HG03175 (cell line): ENCODE data around the gene GPT2.
"Not testable (repeated sequence)": the region's sequence is repeated elsewhere in the genome, so short reads cannot be mapped to it uniquely, and the experiment has no call there.

Experiments used
- ATAC-seq: cut with Tn5 transposase; IDR thresholded peaks from one replicate; pipeline ENCODE4 v1.9.1; 2021; ENCODE audit warnings: mild to moderate bottlenecking, moderate library complexity; ENCODE audit not compliant: unreplicated experiment

GPT2 gene

DNA sequence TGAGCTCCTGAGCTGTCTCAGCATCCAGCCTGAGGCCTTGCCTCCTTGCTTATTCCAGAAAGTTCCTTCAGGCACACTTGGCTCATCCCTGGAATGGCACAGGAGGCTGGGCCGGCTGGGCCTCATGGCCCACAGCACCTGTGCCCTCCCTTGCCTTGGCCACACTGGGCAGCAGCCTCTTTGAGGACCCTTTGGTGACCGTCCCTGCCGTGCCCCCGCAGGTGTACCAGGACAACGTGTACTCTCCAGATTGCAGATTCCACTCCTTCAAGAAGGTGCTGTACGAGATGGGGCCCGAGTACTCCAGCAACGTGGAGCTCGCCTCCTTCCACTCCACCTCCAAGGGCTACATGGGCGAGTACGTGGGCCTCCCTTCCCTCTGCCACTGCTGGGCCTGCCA lies 34.2 kb downstream of the GPT2 start:
- ATAC-seq = no peak

DNA sequence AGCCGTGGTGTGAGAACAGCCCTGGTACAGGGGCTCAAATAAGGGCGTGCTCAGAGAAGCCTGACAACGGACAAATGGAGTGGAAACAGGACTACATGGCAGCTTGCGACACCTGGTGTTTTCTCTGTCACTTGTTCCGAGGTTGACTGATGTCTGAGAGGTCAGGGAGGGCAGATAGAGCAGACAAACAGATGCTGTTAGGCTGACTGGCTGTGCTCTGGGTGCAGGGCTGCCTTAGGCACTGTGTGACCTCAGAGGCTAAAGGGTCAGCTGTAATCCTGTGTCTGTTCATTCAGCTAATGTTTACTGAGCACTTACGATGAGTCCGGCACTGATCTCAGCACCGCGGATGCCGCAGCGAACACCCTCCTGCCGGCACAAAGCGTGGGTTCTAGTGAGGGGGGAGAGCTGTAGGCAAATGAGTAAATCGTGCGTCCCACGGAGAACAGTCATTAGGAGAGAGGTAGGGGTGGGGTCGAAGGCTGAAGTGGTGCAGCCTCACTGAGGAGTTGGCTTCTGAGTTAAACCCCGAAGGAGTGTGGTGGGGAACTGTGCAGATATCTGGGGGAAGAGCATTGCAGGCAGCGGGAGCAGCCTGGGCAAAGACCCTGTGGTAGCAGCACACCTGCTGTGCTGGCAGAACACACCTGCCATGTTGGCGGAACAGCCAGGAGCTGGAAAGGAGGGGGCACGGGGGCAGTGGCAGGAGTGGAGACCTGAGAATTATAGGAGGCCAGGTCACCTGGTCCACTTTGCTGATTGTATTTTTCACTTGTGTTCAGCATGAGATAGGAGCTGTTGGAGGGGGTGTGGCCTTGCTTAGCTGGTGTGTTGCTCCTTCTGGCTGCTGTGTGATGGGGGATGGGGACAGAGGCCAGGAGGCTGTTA lies 35.0 kb downstream of the GPT2 start:
- ATAC-seq = peak; percentile 92

DNA sequence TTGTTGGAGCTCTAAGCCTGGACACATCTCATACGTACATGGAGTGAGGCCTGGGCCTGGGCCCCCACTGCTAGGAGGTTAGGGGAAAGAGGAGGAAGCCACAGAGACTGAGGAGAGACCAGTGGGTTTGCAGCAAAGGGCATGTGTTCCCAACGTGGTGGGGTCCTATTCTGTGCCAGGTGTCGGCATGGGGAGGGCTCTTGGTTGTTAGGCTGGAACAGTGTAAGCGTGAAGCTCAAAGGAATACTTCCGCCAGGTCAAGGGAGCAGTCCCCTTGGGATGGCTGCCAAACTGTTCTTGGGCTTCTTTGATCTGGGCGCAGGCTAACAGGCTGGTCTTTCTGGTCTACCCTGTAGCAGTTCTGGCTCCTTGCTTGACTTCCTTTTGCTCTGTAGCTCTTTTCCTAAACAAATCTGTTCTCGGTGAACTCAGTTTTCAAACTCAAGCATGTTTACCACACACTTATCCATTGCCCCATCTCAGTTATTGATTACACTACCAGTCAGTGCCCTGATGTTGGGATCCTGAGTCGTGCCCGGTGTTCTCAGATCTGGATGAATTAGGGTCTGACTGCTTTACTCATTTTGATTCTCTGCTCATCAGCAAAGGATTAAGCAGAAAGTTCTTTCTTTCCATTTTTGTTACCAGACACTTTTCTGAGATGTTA lies 36.4 kb downstream of the GPT2 start:
- ATAC-seq = no peak

DNA sequence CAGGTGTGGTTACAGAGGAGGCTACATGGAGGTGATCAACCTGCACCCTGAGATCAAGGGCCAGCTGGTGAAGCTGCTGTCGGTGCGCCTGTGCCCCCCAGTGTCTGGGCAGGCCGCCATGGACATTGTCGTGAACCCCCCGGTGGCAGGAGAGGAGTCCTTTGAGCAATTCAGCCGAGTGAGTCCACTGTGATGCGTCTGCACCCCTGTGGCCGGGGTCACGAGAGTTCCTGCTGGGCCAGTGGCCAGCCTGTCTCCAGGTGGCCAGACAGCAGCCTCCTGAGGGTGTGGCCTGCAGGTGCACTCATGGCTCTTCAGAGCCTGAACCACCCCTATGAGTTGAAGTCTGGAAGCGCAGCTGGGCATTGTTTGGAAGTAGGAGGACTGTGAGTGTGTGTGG lies 38.1 kb downstream of the GPT2 start:
- no peak for ATAC-seq

DNA sequence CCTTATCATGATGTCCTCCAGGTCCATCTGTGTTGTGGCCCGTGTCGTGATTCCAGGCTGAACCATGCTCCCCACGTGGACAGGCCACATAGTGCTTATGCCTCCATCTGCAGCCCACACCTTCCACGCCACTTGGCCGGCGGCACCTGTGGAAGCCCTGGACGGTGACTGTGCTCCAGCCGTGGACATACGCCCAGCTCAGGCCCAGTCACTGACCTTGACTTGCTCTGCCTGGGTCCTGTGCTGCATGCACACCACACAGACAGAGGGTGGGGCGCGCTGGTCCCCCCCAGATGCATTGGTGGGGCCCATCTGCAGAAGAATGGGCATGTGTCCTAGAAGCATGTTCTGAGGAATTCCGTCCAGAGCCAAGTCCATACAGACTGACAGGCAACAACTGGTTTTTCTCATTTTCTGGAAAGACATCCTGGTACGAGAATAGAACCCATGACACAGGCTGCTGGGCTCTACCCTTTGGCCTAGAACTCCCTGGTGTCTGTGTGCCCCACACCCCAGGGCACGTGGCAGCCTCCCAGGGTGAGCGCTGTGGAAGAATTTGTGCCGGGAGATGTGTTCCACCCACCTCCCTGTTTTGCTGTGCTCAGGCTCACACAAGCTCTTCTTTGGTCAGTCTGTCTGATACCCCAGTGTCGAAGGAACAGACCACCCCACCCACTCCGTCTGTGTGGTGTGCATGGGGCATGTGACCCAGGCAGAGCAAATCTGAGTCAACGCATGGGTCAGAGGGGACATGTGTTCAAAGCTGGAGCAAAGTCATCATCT lies 39.5 kb downstream of the GPT2 start:
- ATAC-seq = no peak

DNA sequence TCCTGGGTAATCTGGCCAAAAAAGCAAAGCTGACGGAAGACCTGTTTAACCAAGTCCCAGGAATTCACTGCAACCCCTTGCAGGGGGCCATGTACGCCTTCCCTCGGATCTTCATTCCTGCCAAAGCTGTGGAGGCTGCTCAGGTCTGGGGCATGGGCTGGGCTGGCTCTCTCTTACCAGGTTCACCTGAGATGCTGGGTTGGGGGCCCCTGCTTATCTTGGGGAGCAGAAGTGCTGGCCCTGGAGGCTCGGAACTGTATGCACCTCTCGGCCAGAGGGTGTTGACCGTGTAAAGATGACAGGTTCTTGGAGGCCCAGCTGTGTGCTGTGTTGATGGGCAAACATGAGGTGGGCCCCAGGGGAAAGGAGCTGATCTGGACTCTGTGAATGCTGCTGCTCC lies 40.2 kb downstream of the GPT2 start:
- no peak for ATAC-seq

DNA sequence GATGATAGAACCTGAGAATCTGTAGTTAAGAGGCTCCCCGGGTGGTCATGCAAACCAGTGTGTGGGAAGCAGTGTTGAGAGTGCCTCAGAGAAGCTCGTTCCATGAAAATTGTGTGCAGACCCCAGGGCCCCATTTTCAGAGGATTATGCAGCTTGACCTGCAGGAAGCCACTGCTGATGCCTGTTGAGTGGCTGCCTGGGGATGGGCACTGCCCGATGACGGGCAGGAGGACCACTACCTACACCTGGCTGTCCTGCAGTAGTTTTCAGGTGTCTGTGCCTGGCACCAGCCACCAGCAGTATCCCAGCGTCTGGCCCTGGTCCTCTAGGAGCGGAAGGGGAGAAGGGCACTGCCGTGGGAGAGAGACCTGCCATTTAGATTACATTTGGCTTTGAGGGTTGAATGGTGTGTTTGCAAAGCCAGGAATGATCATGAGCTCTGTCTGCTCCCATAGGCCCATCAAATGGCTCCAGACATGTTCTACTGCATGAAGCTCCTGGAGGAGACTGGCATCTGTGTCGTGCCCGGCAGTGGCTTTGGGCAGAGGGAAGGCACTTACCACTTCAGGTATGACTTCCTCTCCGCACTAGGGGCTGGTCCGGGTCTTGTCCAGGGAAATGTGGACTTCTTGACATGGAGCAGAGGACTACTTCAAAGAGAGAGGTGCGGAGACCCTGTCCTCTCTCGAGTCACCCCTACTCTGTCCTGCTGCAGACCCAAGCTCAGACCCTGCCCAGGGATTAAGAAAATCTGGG lies 42.5 kb downstream of the GPT2 start:
- ATAC-seq = no peak

DNA sequence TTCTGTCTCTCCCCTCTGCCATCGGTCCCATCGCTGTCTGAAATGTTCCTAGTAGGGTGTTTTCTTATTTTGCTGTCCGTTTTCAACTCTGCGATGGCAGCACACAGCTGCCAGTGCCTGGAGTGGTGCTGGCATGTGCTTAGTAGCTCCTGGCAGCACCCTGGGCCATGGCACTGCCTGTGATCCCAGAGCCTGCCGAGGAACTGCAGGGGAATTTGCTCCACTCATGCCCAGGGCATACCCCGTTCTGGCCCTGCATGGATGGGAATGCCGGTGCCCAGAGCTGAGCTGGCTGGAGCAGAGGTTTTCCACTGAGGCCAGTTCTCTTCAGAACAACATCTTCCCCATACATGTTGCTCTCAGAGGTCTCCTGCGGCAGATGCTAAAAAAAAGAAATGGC lies 43.1 kb downstream of the GPT2 start:
- no peak for ATAC-seq

DNA sequence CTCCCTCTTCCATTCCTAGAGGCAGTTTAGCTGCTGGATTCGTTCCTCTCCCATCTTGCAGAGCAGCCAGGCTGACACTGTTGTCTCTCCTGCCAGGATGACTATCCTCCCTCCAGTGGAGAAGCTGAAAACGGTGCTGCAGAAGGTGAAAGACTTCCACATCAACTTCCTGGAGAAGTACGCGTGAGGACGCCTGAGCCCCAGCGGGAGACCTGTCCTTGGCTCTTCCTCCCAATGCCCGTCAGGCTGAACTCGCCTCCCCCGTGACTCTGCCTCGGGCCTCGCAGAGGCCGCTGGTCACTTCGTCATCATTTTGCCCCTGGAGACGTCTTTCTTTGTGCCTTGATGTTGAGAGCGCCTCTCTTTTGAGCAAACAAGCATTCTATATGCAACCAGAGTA lies 44.6 kb downstream of the GPT2 start:
- no peak for ATAC-seq

DNA sequence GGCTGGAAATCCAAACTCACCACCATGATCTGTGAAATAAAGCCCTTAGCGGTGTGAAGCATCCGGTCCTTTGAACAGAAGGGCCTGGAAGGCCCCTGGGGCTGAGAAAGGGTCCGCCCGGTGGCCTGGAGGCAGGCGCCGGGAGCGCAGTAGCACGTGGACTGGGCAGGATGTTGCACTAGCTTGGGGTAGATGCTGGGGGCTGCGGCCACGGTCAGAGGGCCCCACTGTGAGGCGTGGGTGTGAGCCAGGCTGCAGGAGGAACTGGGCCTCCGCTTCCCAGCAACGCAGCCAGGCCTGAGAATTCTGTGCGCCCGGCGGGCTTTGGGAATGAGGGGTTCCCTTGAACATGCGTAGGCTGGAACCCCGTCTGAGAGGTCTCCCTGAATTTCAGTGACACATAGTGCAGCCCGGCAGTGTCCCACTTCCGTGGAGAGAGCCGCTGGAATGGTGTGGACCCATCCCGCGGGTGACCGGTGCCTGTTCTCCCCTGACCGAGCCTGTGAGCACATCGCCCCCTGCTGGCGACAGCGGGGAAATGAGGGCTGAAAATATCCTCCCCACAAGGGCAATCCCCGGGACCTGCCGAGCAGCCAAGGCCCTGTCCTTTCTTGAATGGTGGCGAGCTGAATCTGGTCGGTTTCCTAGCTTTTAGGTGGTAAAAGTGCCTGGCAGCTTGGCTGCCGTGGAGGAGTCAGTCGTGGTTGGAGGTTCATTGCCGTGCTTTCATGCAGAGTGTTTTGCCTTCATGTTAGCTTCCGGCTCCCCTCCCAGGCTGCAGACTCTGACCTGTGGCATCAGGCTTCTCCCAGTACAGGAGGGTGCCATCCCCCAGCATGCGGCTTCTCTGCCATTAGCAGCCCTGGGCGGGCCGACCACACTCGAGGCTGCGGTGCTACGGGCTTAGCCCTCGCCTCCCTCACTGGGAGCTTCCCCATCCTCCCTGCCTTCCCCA lies 45.5 kb downstream of the GPT2 start:
- peak; percentile 77 for ATAC-seq

DNA sequence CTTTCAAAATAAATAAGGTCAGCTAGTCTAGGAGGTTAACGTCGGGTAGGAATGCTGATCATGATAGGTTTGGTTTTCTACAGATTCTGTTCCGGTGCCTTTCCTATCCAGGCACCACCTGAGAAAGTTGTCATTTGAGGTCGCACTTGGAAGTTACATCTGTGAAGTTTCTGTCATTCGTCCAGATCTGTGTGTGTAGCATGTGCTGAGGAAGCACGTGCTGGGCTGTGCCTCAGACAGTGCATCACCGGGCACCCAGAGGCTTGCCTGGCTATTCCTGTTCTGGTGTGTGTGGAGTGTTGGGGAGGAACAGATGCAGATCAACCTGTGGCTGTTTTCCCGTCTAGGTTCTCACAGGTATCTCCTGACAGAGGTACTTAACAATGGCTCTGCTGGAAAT lies 46.7 kb downstream of the GPT2 start:
- ATAC-seq = no peak

DNA sequence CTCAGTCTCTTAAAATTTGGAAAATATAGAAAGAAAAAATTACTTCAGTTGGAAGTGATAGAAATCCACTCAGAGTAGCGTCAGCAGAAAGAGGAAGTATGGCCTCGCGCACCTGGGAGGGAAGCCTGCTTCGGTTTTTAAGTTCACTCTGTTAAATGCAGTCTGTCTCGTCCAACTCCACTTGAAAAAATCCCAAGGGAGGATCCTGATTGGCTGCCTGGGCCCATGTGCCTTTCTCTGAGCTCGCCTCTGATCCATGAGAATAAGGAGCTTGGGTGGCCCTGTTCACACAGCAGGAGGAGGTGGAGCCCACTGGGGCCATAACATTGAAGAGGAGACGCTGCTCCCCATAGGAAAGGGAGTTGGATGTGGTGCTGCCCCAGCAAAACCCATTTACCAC lies 48.6 kb downstream of the GPT2 start:
- ATAC-seq = no peak

DNA sequence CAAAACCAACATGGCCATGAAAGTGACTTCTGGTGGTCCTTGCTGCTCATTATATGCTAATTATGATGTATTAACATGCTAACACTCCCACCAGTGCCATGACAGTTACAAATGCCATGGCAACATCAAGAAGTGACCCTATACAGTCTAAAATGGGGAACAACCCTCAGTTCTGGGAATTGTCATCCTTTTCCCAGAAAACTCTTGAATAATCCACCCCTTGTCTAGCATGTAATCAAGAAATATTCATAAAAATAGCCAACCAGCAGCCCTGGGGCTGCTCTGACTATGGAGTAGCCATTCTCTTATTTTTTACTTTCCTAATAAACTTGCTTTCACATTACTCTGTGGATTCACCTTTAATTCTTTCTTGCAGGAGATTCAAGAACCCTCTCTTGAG lies 53.4 kb downstream of the GPT2 start:
- no peak for ATAC-seq

DNA sequence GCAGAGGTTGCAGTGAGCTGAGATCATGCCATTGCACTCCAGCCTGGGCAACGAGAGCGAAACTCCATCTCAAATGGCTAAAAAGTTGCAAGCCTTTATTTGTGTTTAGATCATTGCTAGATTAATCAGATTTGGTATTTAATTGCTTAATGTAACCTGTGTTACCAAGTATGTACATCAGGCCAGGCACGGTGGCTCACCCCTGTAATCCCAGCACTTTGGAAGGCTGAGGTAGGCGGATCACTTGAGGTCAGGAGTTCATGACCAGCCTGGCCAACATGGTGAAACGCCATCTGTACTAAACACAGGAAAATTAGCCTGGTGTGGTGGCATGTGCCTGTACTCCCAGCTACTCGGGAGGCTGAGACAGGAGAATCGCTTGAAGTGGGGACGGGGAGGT lies 60.6 kb downstream of the GPT2 start:
- ATAC-seq = not testable (repeated sequence)

DNA sequence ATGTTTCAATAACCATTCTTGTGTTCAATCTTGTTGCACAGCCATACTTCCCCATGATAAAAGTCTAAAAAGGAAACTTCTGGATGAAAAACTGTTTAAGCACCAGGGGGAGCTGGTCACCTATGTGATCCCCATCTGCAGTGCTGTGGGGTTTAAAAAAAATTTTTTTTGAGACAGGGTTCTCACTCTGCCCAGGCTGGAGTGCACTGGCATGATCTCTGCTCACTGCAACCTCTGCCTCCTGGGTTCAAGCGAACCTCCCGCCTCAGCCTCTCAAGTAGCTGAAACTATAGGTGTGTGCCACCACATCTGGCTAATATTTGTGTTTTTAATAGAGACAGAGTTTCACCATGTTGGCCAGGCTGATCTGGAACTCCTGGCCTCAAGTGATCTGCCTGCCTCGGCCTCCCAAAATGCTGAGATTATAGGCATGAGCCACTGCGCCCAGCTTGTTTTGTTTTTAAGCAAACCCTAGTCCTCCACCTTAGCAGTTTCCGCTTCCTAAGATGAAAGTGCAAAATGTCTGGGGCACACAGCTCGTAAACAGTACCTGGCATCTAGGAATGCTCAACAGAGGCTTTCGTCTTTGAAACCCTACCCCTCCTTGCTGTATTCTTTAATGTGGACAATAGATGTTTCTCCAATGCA lies 63.9 kb downstream of the GPT2 start:
- ATAC-seq = peak; percentile 70

DNA sequence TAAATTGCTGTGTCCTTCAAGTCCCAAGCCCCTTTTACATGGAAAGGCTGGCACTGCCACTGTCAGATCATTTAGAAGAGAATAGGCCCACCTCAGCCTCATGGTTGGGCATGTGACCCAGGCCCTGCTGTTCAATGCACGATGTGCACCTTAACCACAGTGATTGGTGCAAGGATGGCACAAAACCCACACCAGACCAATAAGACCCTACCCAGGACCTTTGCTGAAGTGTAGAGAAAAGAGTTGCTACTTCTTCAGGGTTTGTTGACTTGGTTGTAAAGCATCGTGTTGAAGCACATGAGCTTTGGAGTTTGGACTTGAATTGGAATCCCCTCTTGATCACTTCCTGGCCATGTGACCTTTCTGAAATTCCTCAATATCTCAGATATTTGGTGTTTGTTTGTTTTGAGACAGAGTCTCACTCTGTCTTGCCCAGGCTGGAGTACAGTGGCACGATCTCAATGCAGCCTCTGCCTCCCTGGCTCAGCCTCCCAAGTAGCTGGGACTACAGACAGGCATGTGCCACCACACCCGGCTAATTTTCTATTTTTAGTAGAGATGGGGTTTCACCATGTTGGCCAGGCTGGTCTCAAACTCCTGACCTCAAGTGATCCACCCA lies 64.5 kb downstream of the GPT2 start:
- ATAC-seq = no peak

DNA sequence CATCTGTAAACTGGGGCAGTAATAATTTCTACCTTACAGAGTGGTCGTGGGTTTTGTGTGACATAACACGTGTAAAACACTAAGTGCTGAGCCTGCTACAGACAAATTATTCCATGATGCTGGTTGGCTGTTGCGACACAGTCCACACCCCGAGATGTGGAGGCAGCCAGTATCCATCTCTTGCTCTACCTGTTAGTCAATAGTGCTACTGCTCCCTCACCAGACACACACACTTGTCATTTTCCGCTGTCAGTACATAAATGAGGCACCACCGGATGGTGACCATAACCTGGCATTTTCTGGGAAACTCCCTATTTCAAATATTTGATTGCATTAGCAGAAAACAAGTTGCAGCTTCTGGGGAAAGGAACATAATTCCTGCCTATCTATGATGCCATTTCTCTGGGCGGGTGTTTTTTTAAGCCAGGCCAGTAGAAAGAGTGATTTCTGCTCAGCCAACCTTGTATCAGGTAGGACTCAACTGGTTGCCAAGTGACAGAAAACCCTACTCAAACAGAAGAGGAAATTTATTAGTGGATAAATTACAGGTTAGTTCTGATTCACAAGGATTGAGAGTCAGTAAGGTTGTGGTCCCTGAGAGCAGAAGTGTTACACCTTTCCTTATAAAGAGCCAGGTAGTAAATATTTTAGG lies 65.2 kb downstream of the GPT2 start:
- ATAC-seq = no peak

DNA sequence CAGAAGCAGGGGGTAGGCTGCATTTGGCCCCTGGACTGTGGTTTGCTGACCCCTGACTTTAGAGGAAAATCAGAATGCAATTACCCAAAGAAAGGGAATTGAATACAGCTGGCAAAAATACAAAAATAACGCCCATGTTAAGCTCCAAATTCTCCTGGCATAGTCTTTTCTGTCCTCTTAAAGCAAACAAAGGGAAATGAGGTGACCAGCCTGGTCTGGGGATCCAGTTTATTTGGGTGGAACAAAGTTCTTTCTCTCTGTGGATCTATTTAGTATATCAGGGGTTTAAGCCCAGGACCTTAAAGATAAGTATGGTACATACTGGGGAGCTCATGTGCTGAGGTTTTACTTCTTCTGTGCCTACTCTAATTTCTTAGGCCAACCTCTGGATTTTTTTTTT lies 65.8 kb downstream of the GPT2 start:
- ATAC-seq = no peak
